HG03520 (cell line): ENCODE results near the gene RXRA.

Source experiments
- ATAC-seq: cut with Tn5 transposase; IDR thresholded peaks from one replicate; pipeline ENCODE4 v1.9.1; 2021; ENCODE audit warnings: mild to moderate bottlenecking, moderate library complexity; ENCODE audit not compliant: unreplicated experiment

The RXRA gene

DNA sequence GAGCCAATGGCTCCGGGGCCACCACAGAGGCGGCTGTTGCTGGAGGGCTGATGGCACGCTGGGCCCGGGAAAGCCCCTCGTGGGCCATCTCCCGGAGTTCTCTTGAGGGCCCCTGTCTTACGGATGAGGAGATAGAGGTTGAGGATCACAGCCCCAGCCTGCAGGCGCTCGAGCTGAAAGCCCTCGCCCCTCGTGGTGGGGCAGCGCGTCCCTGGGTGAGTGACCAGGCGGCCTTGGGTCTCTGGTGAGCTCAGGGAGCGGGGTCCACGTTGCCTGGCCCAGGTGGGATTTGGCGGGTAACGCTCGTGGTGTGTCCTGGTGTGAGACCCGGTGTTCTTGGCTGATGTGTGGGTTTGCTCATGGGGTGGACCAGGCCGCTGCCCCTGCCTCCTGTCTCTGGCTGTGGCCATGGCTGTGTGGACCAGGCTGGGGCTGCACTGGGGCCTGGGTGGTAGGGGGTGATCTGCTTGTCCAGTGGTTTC, 38.9 kb downstream of the RXRA start:
- no peak for ATAC-seq

DNA sequence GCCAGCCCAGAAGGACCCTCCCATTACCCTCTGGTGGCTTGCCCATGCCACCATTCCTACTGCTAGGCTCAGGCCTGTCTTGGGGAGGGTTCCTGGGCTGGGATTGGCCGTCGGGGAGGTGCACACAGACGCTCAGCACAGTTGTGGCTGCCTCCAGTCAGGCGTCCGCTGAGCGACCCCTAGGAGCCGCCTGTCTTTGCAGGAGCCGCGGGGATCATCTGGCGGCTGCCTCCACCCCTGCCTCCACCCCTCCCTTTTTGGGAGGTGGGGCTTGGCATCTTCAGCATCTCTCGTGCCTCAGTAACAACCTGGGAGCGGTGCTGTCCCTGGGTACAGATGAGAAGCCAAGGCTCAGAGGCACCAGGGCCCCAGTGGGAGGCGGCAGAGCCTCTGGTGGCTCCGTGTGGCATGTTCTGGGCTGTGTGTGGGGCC, 39.6 kb downstream of the RXRA start:
- no peak for ATAC-seq

DNA sequence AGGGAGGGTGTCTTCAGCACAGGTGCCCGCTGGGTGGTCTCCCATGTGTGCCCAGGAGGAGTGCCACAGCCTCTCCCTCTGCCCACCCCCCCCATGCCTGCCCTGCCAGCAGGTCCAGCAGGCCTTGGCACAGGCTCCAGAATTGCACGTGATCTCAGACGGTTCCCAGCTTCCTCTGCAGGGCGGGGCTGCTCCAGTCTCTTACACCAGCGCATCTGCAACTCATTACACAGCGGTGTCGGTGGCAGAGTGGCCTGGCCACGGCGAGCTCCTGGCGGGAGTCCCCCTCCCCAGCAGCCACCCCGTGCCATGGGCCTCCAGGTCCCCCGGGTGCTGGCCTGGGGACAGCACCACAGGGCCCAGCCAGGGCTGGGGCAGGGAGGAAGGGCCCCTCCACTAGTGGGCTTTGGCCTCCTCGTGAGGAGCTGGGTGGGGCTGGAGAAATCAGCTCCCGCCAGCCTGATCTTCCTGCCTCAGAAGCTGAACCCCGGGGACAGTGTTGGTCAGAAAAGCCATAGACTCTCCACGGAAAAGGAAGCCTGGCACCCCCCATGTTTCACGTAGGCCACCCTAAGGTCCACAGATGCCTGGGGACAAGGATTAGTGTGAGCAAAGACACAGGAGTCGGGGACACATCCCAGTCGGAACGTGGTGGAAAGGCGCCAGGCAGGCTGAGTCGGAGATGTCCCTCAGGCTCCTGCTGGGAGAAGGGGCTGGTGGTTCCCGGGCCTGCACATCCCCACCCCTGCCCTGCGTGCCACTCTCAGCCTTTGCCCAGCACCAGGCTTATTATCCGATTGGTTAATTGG, 40.2 kb downstream of the RXRA start:
- ATAC-seq: no peak

DNA sequence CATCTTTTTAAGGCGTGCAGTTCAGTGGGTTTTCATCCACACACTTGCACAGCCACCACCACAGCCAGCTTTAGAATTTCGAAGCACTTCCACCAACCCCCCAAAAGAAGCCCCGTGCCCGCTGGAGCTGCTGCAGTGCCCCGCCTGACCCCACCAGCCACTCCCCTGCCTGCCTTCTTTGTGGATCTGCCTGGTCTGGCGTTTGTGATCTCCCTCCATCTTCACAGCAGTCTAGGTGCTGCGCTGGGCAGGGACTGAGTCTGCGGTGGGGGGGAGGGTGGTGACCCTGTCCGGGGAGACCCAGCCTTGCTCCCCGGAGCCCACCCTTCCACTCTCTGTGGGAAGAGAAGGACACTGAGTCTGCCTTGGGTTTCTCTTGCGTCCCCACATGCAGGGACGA, 40.8 kb downstream of the RXRA start:
- no peak for ATAC-seq

GRCh38 chr9:134367791-134368490, 41.7 kb downstream of the RXRA start:
- no peak for ATAC-seq

DNA sequence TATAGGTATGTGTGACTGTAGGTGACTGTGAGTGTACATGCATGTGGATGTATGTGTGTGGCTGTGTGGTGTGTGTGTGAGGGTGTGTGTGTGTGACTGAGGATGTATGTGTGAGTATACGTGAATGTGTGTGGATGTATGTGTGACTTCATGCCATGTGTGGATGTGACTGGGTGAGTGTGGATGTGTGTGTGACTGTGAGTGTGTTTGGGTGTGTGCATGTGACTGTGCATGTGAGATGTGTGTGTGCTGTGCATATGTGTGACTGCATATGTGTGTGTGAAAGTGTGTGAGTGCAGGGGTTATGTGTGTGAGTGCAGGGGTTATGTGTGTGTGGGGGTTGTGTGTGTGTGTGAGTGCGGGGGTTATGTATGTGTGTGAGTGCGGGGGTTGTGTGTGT, 42.3 kb downstream of the RXRA start:
- ATAC-seq: no peak

DNA sequence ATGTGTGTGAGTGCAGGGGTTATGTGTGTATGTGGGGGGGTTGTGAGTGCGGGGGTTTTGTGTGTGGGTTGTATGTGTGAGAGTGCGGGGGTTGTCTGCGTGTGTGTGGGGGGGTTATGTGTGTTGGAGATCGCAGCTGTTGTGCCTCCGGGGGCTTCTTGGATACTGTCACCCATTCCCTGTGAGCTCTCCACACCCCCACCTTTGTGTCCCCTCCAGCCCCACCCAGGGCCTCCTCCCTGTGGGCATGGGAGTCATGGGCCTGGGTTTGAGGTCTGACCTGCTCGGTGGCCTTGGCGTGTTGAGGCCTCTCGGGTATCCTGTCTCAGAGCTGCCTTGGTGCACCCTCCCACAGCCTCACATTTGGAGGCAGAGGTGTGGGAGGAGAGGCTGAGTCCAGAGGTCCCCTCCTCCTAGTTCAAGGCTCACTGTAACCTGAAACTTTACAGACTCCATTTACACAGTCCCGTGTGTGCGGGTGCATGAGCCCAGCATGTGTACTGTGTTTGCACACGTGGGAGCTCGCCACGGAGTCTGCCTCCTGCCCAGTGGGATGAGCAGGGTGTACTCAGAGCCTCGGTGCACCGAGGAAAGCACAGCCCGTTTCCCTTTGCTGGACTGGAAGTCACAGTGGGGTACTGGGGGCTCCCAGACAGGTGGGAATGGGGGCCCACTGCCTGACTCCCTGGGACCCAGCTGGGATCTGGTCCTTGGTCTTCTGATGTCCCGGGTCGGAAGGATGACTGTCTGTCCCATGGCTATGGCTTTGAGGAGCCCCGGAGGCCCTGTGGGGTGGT, 43.4 kb downstream of the RXRA start:
- ATAC-seq: no peak

GRCh38 chr9:134370213-134370492, 43.9 kb downstream of the RXRA start:
- no peak for ATAC-seq

DNA sequence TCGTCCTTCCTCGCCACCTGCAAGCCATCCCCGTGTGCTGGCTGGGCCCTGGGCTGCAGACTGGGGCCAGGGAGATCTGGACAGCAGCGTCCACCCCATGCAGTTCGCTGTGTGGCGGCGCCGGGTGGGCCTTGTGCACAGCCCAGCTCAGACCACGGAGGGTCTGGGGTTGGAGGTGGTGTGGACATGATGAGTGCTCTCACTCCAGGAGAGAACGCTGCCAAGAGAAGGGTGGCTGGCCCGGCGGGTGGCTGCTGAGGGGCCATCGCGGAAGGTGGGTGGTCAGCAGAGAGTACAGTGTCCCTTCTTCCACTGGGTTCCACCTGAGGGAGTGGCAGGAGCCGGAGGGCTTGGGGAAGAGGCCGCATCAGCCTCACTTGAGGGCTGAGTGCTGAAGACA, 44.4 kb downstream of the RXRA start:
- no peak for ATAC-seq

- ATAC-seq: no peak
Measured at GRCh38 chr9:134371731-134372130, 45.5 kb downstream of the RXRA start.

DNA sequence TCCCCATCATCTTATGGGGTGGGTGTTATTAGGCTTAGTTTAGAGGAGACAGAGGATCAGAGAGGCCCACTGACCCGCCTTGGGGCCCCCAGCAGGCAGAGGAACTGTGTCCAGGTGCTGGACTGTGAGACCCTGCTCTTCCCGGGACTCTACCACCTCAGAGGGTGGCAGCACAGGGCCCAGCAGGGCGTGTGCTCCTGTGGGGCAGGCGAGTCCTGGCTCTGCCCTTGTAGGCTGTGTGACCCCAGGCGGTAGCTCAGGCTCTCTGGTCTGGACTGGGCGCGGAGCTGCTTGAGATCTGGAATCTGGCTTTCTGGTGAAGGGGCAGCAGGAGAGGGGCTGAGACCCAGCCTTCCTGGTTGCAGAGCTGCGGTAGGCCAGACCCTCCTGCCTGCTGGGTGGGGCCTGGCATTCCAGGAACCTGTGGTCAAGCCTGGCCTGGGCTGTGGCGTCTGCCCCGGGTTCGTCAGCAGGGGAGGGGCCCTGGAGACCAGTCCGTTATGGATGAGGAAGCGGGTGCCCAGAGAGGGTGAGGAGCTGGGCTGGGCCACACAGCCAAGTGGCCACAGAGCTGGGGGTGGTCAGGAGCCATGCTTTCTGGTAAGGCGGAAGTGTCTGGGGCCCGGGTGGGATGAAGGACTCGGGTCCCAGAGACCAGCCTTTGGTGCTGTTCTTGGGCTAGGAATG, 46.5 kb downstream of the RXRA start:
- no peak for ATAC-seq

DNA sequence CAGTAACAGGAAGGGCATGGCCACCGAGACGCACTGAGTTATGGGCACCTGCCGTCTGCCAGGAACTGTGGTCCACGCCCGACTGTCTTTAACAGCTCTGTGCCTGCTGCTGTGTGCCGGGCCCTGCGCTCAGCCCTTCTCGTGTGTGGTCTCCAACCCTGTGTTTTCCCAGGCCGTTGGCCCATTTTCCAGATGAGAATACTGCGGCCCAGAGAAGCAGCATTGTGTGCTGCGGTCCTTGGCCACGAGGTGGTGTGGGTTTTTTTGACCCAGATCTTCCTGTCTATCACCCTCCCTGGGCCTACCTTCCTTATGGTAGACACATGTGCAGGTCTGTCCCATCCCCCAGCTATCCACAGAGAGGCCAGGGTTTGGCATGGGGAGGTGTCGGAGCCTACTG, 47.0 kb downstream of the RXRA start:
- no peak for ATAC-seq

GRCh38 chr9:134373953-134374300, 47.7 kb downstream of the RXRA start:
- ATAC-seq: no peak

- no peak for ATAC-seq
Measured at GRCh38 chr9:134374301-134375010, 48.2 kb downstream of the RXRA start.

- ATAC-seq: no peak
Measured at GRCh38 chr9:134375011-134375390, 48.7 kb downstream of the RXRA start.

DNA sequence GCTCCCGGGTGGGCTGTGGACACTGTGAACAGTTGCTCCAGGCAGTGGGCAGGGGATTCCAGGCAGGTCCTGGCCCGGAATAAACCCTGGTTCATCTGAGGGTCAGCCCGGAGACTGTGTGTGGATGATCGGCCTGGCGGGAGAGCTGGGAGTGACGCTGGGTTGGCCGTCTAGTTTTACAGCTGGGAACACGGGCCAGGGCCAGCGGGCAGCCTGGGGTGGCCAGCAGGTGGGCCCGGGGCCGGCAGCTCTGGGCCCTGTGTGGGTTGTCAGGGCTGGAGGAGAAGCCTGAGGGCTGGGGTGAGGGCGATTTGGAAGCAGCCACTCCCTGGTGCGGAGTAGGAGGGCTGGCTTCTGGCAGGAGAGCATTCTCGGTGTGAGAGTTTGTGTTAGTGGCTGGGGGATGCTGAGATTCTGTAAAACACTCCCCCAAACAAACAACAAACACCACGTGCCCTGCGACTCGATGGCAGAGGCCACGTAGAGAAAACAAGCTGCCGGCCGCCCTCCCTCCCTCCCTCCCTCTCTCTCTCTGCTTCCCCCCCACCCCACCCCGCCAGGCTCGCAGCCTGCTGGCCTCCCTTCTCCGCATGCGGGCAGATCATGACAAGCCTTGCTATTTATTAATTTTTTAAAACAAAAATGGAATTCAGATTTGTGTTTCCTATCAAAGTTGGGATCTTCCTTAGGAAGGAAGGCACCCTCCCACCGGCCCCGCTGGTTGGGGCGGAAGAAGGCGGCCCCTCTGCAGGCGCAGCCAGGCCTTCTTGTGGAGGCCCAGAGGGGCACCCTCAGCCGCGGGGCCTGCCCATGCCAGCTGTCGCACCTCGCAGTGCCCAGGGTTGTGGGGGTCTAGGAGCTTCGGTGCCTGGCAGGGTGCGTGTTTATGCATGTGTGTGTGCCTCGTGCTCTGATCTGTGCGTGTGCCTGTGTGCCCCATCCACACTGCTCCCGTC, 49.5 kb downstream of the RXRA start:
- no peak for ATAC-seq

DNA sequence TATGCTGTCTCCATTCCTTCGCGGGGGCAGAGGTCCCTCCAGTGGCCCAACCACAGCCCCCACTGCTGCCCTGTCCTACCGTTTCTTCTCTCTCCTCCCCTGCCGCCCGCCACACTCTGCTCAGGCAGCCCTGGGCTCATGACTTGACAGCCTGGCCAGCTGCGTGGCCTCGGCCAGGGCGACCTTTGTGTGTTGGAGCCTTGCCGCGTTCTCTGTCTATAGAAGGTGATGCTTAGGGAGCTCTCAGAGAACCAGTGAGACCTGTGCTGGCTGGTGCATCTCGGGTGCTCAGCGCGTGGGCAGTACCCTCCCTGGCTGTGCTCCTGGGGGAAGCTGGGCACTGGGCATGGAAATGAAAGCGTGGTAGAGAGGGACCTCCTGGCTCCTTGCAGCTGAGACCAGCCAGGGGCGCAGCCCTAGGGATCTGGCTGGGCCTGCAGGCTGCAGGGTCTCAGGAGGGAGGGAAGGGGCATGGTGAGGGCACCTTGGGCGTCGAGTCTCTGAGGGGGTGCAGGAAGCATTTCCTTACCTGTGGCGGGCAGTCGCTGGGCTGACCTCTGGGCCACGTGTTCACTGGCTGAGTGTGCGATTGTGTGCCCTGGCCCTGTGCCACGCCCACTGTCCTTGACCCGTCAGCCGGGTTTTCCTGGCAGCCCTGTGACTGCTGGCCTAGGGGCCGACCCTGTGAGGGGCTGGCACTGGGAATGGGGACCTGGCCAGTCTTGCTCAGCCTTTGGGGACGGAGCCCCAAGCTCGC, 50.3 kb downstream of the RXRA start:
- ATAC-seq: no peak

DNA sequence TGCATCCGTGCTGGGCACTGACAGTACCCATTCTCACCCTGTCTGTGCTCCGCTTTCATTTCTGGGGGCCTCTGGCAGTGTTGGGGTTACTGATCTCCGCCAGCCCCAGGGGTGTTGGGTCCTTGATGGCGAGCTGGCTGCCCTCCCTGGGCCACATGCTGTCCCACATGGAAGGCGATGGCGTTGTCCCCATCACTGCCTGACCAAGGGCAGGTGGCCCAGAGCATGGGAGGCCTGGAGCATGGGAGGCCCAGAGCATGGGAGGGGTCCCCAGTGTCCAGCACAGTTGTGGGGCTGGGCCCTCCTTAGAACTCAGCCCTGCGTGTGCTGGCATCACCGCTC, 50.9 kb downstream of the RXRA start:
- ATAC-seq: no peak

DNA sequence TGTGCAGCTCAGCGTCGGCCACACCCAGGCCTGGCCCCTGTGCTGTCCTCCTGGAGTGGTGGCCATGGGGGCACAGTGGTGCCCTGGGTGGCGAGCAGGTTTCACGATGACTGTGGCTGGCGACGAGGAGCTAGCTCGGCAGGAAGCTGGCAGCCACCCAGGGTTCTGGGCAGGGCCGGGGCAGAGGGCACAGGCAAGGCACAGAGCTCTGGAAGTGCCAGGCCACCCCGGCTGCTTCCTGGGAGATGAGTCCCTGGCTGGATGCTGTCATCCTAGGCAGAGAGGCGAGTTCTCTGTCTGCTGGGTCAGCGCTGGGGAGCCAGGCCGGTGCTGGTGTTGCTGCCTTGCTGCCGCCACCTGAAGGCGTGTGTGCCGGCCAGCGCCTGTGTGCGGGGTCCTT, 51.7 kb downstream of the RXRA start:
- ATAC-seq: no peak
